ENCODE data around the gene KLHL22.
"Not testable (repeated sequence)": the region's sequence is repeated elsewhere in the genome, so short reads cannot be mapped to it uniquely, and the experiment has no call there.

Gene KLHL22

GRCh38 chr22:20525048-20525447 is 29.5 kb upstream of the KLHL22 start:
- DNase-seq = no peak

DNA sequence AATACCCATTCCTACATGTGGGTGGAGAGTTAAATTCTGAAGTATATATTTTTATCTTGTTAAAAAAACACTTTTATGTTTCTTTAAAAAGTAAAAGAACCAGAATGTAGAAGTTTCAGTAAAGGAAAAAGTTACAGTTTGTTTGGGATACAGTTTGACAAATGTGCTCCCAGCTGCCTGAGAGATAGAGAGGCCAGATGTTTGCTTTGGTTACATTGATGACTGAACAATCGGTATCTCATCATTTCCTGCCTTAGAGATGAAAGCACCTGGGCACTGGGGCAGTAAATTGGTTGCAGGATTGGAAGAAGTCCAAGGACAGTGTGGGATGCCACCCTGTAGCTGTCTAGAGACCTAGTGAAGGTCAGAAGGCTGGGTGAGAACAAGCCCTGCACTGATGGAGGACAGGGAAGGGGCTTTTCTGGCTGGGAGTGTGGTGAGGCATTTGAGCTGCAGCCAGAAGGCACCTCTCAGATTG is 28.4 kb upstream of the KLHL22 start:
- no peak for DNase-seq

GRCh38 chr22:20523086-20523983 is 27.7 kb upstream of the KLHL22 start:
- peak in 1 of 56 donors; percentile 26 for DNase-seq

DNA sequence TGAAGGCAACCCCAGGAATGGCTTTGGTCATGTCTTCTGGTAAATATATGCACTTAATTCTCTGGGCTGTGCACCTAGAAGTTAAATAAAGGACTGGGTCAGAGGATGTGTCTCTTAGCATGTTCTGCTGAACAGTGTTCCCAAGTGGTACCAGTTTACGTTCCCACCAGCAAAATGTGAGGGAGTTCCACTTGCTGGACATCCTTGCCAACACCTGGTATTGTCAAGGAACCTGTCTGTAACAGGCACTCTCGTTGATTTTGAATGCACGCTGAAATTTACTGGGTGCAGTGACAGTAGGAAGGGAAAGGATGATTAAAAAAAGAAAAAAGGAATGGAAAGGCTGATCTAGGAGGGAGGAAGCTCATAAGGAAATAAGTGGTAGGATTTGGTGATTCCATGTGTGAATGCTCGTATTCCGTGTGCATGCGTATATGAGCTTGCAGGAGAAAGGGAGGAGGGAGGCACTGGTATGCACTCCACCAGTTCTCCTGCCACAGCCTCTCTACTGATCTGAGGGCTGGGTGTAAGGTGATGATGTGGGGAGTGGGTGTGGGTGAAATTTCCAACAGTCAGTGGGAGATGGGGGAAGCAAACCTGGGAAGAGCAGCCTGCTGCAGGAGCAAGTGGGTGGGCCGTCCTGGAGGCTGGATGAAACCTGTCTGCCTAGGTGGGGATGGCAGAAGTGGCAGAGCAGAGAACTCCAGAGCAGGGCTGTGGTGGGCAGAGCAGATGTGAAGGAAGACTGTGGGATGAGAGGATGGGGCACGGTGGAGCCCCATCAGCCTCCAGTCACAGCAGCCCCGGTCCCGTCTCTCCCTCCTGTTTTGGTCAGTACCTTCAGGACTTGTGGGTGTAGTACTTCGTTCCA is 26.8 kb upstream of the KLHL22 start:
- DNase-seq = peak in 7 of 56 donors; percentile 15 to 43 (median 22)

DNA sequence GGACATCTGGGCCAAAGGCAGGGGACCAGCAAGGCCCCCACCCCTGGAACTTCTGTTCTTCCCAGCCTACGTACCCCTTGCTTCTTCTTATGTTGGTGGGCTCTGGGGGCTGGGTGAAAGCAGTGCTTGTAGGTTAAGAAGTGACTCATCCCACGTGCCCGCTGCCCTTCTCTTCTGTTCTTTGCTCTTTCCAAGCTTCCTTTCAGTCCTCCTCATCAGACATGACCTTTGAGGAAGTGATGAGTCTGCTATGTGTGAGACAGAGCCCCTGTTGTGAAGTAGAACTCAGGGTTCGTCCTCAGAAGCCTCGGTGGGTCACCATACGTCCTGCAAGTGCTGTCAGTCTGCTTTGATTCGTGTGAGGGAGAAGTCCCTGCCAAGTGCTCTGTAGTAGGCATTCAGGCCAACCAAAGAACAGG is 24.5 kb upstream of the KLHL22 start:
- peak in 1 of 56 donors; percentile 16 for DNase-seq

- DNase-seq = no peak
Measured at GRCh38 chr22:20519558-20519957, 24.0 kb upstream of the KLHL22 start.

- no peak for DNase-seq
Measured at GRCh38 chr22:20517841-20518592, 22.4 kb upstream of the KLHL22 start.

DNA sequence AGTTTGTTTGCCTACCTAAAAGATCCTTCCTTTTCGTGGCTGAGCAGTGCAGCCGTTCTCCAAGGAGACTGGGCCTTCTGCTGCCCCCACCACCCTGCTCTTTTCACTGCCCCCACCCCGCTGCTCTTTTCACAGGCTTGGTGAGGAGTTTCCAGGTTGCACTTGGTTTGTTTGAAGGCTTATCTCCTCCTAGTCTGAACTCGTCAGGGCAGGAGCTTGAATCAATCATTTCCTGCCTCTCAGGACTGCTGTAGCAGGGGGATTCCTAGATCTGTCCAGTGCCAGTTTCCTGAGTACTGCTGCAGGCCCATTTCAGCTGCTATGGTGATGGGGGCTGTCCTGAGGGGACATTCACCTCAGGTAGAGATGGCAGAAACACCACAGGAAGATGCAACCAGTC is 21.8 kb upstream of the KLHL22 start:
- no peak for DNase-seq

GRCh38 chr22:20516399-20516798 is 20.8 kb upstream of the KLHL22 start:
- DNase-seq = no peak

- DNase-seq = peak in 7 of 56 donors; percentile 9 to 52 (median 37)
Measured at GRCh38 chr22:20514658-20515406, 19.2 kb upstream of the KLHL22 start.

DNA sequence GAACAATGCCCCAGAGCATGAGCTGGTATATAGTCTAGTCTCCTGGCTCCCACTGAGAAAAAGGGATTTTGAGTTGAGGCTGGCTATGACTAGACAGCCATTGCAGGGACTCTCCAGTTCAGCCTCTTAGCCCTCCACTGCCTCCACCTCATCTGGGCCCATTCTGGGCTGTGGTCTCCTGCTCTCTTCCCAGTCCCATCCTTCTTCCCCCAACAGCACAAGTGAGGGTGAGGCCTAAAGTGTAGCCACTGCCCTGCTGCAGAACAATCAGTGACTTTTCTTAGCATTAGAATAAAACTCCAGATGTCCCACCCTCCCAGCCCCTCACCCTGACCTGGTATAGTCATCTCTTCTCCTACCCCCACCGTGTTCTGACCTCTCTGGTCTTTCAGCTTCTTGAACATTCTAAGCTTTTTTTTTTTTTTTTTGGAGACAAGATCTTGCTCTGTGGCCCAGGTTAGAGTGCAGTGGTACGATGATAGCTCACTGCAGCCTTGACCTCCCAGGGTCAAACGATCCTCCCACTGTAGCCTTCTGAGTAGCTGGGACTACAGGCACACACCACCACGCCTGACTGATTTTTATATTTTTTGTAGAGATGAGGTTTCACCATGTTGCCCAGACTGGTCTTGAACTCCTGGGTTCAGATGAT is 16.1 kb upstream of the KLHL22 start:
- no peak for DNase-seq

- no peak for DNase-seq
Measured at GRCh38 chr22:20510811-20511577, 15.4 kb upstream of the KLHL22 start.

DNA sequence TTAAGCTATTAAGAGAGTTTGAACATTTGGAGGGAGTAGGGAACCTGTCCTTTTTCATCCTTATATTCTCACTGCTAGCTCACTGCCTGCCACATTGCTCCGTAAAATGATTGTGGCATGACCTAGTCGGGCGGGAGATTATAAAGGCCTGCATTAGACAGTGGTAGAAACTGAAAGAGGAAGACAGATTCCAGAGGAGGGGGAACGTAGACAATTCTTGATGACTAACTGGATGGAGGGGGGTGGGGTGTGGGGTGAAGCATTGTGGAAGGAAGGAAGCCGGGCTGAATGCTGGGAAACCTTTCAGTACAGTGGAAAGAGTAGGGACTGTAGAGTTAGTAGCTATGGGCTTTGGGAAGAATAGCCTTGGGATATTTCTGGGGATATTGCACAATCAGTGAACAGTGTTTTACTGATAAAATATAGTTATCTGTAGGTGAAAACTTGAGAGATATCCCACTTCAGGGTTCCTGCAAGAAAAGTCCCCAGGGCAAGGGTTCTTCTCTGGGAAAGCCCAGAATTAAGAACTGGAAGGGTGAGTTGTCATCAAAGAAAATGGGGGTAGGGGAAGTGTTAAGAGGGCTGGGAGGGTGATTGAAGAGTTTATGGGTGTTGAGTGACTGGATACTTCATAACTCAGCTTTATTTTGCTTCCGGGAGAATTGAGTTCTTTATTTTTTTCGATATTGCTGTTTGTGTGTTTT is 13.9 kb upstream of the KLHL22 start:
- peak in 26 of 56 donors; percentile 6 to 74 (median 26) for DNase-seq

- no peak for DNase-seq
Measured at GRCh38 chr22:20508815-20509271, 13.2 kb upstream of the KLHL22 start.

- not testable (repeated sequence) for DNase-seq
Measured at GRCh38 chr22:20508067-20508755, 12.6 kb upstream of the KLHL22 start.

DNA sequence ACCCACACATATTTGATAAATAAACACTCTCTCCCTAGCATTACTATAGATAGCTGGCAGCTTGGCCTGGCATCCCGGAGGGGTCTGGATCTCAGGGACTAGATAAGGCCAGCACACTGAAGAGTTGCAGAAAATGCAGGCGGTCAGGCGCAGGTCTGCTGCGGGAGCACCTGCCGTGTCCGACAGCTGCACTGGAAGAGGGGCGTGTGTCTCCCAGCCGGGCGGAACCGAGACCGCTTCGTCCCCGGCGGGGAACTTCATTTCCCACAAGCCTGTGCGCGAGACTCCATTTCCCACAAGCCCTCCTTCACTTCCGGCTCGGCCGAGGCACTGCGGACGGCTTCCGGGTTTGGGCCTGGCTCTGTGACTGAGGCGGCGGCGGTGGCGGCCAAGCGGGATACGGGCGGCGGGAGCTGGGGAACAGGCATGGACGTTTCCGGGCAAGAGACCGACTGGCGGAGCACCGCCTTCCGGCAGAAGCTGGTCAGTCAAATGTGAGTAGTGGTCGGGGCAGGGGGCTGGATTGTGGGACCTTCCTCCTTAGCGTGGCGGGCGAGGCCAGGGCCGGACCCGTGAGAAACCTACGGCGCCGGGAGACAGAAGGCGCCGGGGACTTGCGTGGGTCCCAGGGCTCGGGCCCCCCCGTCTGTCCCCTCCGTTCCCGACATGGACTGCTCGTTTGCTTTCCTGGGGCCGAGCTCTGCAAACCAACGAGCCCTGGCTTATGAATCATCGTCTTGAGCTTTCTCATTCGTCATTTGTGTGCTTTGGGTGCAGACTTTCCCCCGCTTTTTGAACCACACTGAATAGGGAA is 11.9 kb upstream of the KLHL22 start, which contains the start of gene MED15:
Gene MED15 (plus strand): TSS at position 358 of the 814 bp plus-strand sequence. CDS start 69 bp downstream, at position 427.
- DNase-seq = peak; percentile 35 to 94 (median 85)

Data from nucleus accumbens (tissue), 56 donors.